ENCODE measurements around the gene ADGRE3. TPM values are rescaled to one million over a fixed set of nuclear protein-coding genes. Genes with fewer than 3 reads are reported as not detected.
A peak's percentile ranks its signal among the peaks of the same experiment; 100 is the strongest.

The ADGRE3 gene
- total and polyA plus RNA-seq, 4 donors: 0.15 to 0.67 (median 0.22) TPM

DNA sequence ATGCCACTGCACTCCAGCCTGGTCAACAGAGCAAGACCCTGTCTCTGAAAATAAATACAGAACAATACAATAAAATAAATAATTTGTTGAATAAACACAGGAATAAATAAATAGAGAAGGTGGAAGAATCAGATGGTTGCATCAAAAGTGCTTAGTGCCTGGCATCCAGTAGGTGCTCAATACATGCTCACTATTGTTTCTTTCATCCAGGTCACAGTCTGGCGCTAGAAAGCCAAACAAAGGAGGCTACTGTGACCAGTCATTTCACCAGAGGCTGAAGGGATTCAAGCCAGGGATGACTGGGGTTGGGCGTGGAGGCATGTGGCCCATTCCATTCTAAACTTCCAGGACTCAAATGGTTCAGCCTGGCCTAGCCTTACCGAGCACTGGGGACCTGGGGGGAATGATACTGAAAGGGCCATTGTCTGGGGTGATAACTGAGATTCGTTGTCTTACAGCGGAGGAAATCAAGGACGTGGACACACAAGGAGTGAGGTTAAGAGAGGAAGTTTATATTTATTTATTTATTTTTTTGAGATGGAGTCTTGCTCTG is 99.1 kb downstream of the ADGRE3 start:
- no peak overlapping the region for H3K27ac ChIP-seq (ENCODE audit: low read depth in 1 of 2, low read length in 2 of 2)
- no peak for TF ChIP-seq SP1 (IDR thresholded peaks at IDR 0.05)
- TF ChIP-seq ZBTB33 (IDR thresholded peaks at IDR 0.05): no peak
- TF ChIP-seq, protein P1, sequence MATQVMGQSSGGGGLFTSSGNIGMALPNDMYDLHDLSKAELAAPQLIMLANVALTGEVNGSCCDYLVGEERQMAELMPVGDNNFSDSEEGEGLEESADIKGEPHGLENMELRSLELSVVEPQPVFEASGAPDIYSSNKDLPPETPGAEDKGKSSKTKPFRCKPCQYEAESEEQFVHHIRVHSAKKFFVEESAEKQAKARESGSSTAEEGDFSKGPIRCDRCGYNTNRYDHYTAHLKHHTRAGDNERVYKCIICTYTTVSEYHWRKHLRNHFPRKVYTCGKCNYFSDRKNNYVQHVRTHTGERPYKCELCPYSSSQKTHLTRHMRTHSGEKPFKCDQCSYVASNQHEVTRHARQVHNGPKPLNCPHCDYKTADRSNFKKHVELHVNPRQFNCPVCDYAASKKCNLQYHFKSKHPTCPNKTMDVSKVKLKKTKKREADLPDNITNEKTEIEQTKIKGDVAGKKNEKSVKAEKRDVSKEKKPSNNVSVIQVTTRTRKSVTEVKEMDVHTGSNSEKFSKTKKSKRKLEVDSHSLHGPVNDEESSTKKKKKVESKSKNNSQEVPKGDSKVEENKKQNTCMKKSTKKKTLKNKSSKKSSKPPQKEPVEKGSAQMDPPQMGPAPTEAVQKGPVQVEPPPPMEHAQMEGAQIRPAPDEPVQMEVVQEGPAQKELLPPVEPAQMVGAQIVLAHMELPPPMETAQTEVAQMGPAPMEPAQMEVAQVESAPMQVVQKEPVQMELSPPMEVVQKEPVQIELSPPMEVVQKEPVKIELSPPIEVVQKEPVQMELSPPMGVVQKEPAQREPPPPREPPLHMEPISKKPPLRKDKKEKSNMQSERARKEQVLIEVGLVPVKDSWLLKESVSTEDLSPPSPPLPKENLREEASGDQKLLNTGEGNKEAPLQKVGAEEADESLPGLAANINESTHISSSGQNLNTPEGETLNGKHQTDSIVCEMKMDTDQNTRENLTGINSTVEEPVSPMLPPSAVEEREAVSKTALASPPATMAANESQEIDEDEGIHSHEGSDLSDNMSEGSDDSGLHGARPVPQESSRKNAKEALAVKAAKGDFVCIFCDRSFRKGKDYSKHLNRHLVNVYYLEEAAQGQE (IDR thresholded peaks at IDR 0.05): no peak
- no peak for TF ChIP-seq CTCF (IDR thresholded peaks at IDR 0.05; ENCODE audit: low read depth, low read length, missing input control)
- TF ChIP-seq FOXA2 (IDR thresholded peaks at IDR 0.05): no peak
- TF ChIP-seq, protein P2, sequence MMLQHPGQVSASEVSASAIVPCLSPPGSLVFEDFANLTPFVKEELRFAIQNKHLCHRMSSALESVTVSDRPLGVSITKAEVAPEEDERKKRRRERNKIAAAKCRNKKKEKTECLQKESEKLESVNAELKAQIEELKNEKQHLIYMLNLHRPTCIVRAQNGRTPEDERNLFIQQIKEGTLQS (IDR thresholded peaks at IDR 0.05): no peak
- TF ChIP-seq RXRA (IDR thresholded peaks at IDR 0.05): no peak
- no peak for TF ChIP-seq MAX (IDR thresholded peaks at IDR 0.05)
- no peak for TF ChIP-seq EGR1 (IDR thresholded peaks at IDR 0.05; ENCODE audit: low read depth in 2 of 2)
- TF ChIP-seq NR2F2 (IDR thresholded peaks at IDR 0.05): no peak
- no peak overlapping the region for H3K9ac ChIP-seq (ENCODE audit: low read depth in 1 of 2, low read length in 2 of 2)
- WGBS: 86% methylated on average over 6 of the region's 6 CpGs
- peaks cover 6 to 14% (median 9%) of the 10 kb centered on the region in 4 donors for H3K4me1 ChIP-seq (ENCODE audit: control insufficient read depth in 4 of 4, insufficient read depth in 4 of 4, low read length in 3 of 4)
- no peak for DNase-seq (ENCODE audit: low spot score)
- H3K4me3 ChIP-seq (ENCODE audit: low read depth in 1 of 3, low read length in 3 of 3): no peak overlapping the region
- no peaks in the 10 kb centered on the region for H3K9me3 ChIP-seq (ENCODE audit: control insufficient read depth in 4 of 4, low read length in 3 of 4)
- H3K27me3 ChIP-seq (ENCODE audit: control insufficient read depth in 4 of 4, insufficient read depth in 4 of 4, low read length in 3 of 4): no peaks in the 10 kb centered on the region
- H3K36me3 ChIP-seq (ENCODE audit: control insufficient read depth in 4 of 4, insufficient read depth in 3 of 4, low read depth in 1 of 4, low read length in 3 of 4): no peaks in the 10 kb centered on the region

- Histone ChIP-seq H3K27ac (ENCODE audit: low read depth in 1 of 2, low read length in 2 of 2) (peak within 1 kb of the TSS; percentile 66 to 86), H3K4me1 (ENCODE audit: control insufficient read depth in 4 of 4, insufficient read depth in 4 of 4, low read length in 3 of 4) (peaks cover 7 to 16% (median 12%) of the 10 kb centered on the region in 4 donors), H3K4me3 (ENCODE audit: low read depth in 1 of 3, low read length in 3 of 3) (peak within 1 kb of the TSS; percentile 76 to 99 (median 93)), H3K27me3 (ENCODE audit: control insufficient read depth in 4 of 4, insufficient read depth in 4 of 4, low read length in 3 of 4) (no peaks in the 10 kb centered on the region), H3K9me3 (ENCODE audit: control insufficient read depth in 4 of 4, low read length in 3 of 4) (no peaks in the 10 kb centered on the region), H3K9ac (ENCODE audit: low read depth in 1 of 2, low read length in 2 of 2) (peak within 1 kb of the TSS; percentile 59 to 99), H3K36me3 (ENCODE audit: control insufficient read depth in 4 of 4, insufficient read depth in 3 of 4, low read depth in 1 of 4, low read length in 3 of 4) (no peaks in the 10 kb centered on the region)
- 3% methylated on average over 40 of the region's 40 CpGs for WGBS
- peak; percentile 83 for DNase-seq (ENCODE audit: low spot score)
- TF ChIP-seq, protein P2 (IDR thresholded peaks at IDR 0.05): no peak
- TF ChIP-seq YY1 (IDR thresholded peaks at IDR 0.05) (peak; percentile 69), RXRA (IDR thresholded peaks at IDR 0.05) (peak; percentile 64 to 88), GABPA (IDR thresholded peaks at IDR 0.05 in 1 of 2, conservative IDR thresholded peaks at IDR 0.05 in 1 of 2) (peak; percentile 86 to 98), NR2F2 (IDR thresholded peaks at IDR 0.05) (peak; percentile 98), SP1 (IDR thresholded peaks at IDR 0.05) (peak; percentile 61), CTCF (IDR thresholded peaks at IDR 0.05; ENCODE audit: low read depth, low read length, missing input control) (peak; percentile 64), RAD21 (IDR thresholded peaks at IDR 0.05) (peak; percentile 60 to 79), EGR1 (IDR thresholded peaks at IDR 0.05; ENCODE audit: low read depth in 2 of 2) (peak in 1 of 2 donors; percentile 32), FOXA2 (IDR thresholded peaks at IDR 0.05) (peak; percentile 9)
- TF ChIP-seq, protein P1 (IDR thresholded peaks at IDR 0.05): no peak
Measured at GRCh38 chr19:14571695-14572490, 102.8 kb downstream of the ADGRE3 start, which contains the start of gene NDUFB7. TSS of gene NDUFB7 (minus strand) at chr19:14572066. CDS start at chr19:14572000, 66 bp downstream.

All from liver (tissue), 9 donors.